ENCODE data around the gene FADS2.

FADS2 gene

GRCh38 chr11:61841636-61842527 is 13.8 kb downstream of the FADS2 start:
- no peaks in the 10 kb centered on the region for H3K27me3 Mint-ChIP-seq (ENCODE audit: low read depth)
- H3K9me3 Mint-ChIP-seq, result no peaks in the 10 kb centered on the region
- peaks cover 10% of the 10 kb centered on the region for H3K4me1 Mint-ChIP-seq

GRCh38 chr11:61842528-61842820 is 14.4 kb downstream of the FADS2 start:
- H3K4me3 Mint-ChIP-seq, result no peak overlapping the region
- H3K9me3 Mint-ChIP-seq, result no peaks in the 10 kb centered on the region
- H3K27me3 Mint-ChIP-seq (ENCODE audit: low read depth), result no peaks in the 10 kb centered on the region
- TF ChIP-seq CTCF (IDR thresholded peaks at IDR 0.05; ENCODE audit: unreplicated experiment in 3 of 3), result no peak
- peaks cover 10% of the 10 kb centered on the region for H3K4me1 Mint-ChIP-seq
- H3K36me3 Mint-ChIP-seq (ENCODE audit: low read depth), result peaks cover 74% of the 10 kb centered on the region
- H3K27ac Mint-ChIP-seq, result no peak overlapping the region

More at GRCh38 chr11:61841636-61842527, 13.8 kb downstream of the FADS2 start:
- no peak for TF ChIP-seq CTCF (IDR thresholded peaks at IDR 0.05; ENCODE audit: unreplicated experiment in 3 of 3)
- no peak overlapping the region for H3K4me3 Mint-ChIP-seq
- H3K27ac Mint-ChIP-seq, result no peak overlapping the region
- H3K36me3 Mint-ChIP-seq (ENCODE audit: low read depth), result peaks cover 70% of the 10 kb centered on the region

- Mint-ChIP-seq H3K4me1 (peaks cover 10% of the 10 kb centered on the region), H3K27ac (no peak overlapping the region), H3K27me3 (ENCODE audit: low read depth) (no peaks in the 10 kb centered on the region), H3K36me3 (ENCODE audit: low read depth) (peaks cover 74% of the 10 kb centered on the region), H3K9me3 (no peaks in the 10 kb centered on the region), H3K4me3 (no peak overlapping the region)
- no peak for TF ChIP-seq CTCF (IDR thresholded peaks at IDR 0.05; ENCODE audit: unreplicated experiment in 3 of 3)
These were observed 16.9 kb downstream of the FADS2 start for GRCh38 chr11:61844909-61845565.

- Mint-ChIP-seq H3K27me3 (ENCODE audit: low read depth) (no peaks in the 10 kb centered on the region), H3K4me1 (peaks cover 10% of the 10 kb centered on the region), H3K36me3 (ENCODE audit: low read depth) (peaks cover 69% of the 10 kb centered on the region), H3K9me3 (no peaks in the 10 kb centered on the region), H3K27ac (peak overlapping the region in 1 of 3 experiments; percentile 38), H3K4me3 (no peak overlapping the region)
- no peak for TF ChIP-seq CTCF (IDR thresholded peaks at IDR 0.05; ENCODE audit: unreplicated experiment in 3 of 3)
These were observed 18.4 kb downstream of the FADS2 start for GRCh38 chr11:61846362-61847020.

- Mint-ChIP-seq H3K9me3 (no peaks in the 10 kb centered on the region), H3K4me1 (peaks cover 10% of the 10 kb centered on the region), H3K4me3 (no peak overlapping the region), H3K27ac (no peak overlapping the region), H3K36me3 (ENCODE audit: low read depth) (peaks cover 69% of the 10 kb centered on the region), H3K27me3 (ENCODE audit: low read depth) (no peaks in the 10 kb centered on the region)
- TF ChIP-seq CTCF (IDR thresholded peaks at IDR 0.05; ENCODE audit: unreplicated experiment in 3 of 3), result no peak
These were observed 19.9 kb downstream of the FADS2 start for GRCh38 chr11:61847914-61848581.

All from nephron (organoid).